ENCODE data around the gene STK39.

- TF ChIP-seq CTCF (IDR thresholded peaks at IDR 0.05) (no peak), POLR2A (IDR thresholded peaks at IDR 0.05) (no peak), POLR2AphosphoS5 (IDR thresholded peaks at IDR 0.05) (no peak)
Measured at GRCh38 chr2:168157070-168157469, 90.3 kb downstream of the STK39 start.
